Esophagus muscularis mucosa (tissue), 4 donors: ENCODE measurements around the gene TBC1D22A.

ENCODE experiments used
- EP300 ChIP-seq: sonication (generic); formaldehyde crosslinking; IDR thresholded peaks from one replicate; pipeline ENCODE4 v1.6.1; 2017; ENCODE audit warnings: antibody characterized with exemption
- POLR2A ChIP-seq: fragments of 450-650 bp; IDR thresholded peaks from one replicate; pipeline ENCODE4 v1.6.1; 2017; ENCODE audit warnings: antibody characterized with exemption, moderate library complexity, mild to moderate bottlenecking, low read depth
- POLR2AphosphoS5 ChIP-seq, 2 donors: sonication (generic); formaldehyde crosslinking; IDR thresholded peaks; one replicate each; pipeline ENCODE4 v1.6.1; 2017; ENCODE audit warnings: antibody characterized with exemption in 2 of 2
- TF ChIP-seq, protein P1 (sequence below), 3 experiments: fragments of 200-600 bp in 2 of 3; fragments of 450-650 bp in 1 of 3; sonication (generic) in 2 of 3; IDR thresholded peaks; one replicate each; pipeline ENCODE4 v1.5.1; 2017 to 2019; ENCODE audit warnings: antibody characterized with exemption in 3 of 3, mild to moderate bottlenecking in 2 of 3, moderate library complexity in 1 of 3

DNA sequence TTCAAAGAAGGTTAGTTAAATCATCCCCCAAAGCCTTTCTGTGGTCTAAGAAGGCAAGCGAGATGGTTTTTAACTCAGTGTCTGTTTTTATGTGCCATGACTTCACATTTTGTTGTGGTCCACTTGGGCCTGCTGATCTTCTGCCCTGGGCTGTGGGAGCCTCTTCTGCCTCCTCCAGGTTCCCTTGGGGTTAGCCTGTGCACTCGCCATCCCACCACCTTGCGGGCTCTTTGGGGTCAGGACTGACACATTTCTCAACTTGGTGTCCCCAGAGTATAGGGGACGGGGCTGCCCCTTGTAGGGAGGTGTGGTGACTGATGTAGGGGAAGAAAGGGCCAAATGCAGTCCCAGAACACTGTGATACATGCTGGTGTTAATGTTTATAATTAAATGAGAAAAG lies 207.0 kb downstream of the TBC1D22A start:
- TF ChIP-seq EP300 (no peak), POLR2A (no peak), POLR2AphosphoS5 (IDR thresholded peaks at IDR 0.05) (no peak)
- TF ChIP-seq, protein P1, sequence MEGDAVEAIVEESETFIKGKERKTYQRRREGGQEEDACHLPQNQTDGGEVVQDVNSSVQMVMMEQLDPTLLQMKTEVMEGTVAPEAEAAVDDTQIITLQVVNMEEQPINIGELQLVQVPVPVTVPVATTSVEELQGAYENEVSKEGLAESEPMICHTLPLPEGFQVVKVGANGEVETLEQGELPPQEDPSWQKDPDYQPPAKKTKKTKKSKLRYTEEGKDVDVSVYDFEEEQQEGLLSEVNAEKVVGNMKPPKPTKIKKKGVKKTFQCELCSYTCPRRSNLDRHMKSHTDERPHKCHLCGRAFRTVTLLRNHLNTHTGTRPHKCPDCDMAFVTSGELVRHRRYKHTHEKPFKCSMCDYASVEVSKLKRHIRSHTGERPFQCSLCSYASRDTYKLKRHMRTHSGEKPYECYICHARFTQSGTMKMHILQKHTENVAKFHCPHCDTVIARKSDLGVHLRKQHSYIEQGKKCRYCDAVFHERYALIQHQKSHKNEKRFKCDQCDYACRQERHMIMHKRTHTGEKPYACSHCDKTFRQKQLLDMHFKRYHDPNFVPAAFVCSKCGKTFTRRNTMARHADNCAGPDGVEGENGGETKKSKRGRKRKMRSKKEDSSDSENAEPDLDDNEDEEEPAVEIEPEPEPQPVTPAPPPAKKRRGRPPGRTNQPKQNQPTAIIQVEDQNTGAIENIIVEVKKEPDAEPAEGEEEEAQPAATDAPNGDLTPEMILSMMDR (IDR thresholded peaks at IDR 0.05), result no peak
